NT2/D1 (cell line): ENCODE measurements around the gene RTRAF.

Experiments used
- SUZ12 ChIP-seq: IDR thresholded peaks from 2 replicates; pipeline ENCODE4 v1.6.1; 2011; ENCODE audit not compliant: insufficient read length, insufficient read depth; ENCODE audit errors: extremely low read depth
- YY1 ChIP-seq: IDR thresholded peaks from 2 replicates; pipeline ENCODE4 v1.6.1; 2011; ENCODE audit not compliant: insufficient read length, insufficient read depth
- ZNF274 ChIP-seq: IDR thresholded peaks from 2 replicates; pipeline ENCODE4 v1.6.1; 2011; ENCODE audit warnings: mild to moderate bottlenecking, low read depth, low read length

GRCh38 chr14:51979088-51979709 lies 10.1 kb upstream of the RTRAF start:
- TF ChIP-seq ZNF274 (no peak), YY1 (no peak), SUZ12 (no peak)
